Activated CD8-positive, alpha-beta T cell treated with anti-CD3 and anti-CD28 coated beads, Interleukin-2, amount 10 ng/mL, durations not matched to agents 7 days and 5 days (primary cell): Measurements from ENCODE around the gene RNF133. TPM values are rescaled to one million over a fixed set of nuclear protein-coding genes. Genes with fewer than 3 reads are reported as not detected.

Source experiments
- ATAC-seq: fragments of 150-1000 bp; cut with Tn5 transposase; one replicate; pipeline ENCODE4 v1.10.0; 2021; ENCODE audit warnings: moderate library complexity
- CTCF ChIA-PET: fragments of 350-600 bp; sonication (Branson Sonifier 250); formaldehyde crosslinking; loops from one replicate; lab custom pipeline; 2021; ENCODE audit warnings: antibody characterized with exemption; lab: Charles Lee
- POLR2A ChIA-PET: fragments of 350-600 bp; sonication (Branson Sonifier 250); formaldehyde crosslinking; loops from one replicate; lab custom pipeline; 2021; ENCODE audit warnings: antibody characterized with exemption; lab: Charles Lee
- DNase-seq: peaks from one replicate; pipeline ENCODE4 v3.0.0-alpha.2; 2020
- H3K27ac Mint-ChIP-seq: one replicate; pipeline ENCODE4 v1.8.0; 2021; ENCODE audit warnings: mild to moderate bottlenecking, mixed read lengths
- H3K27me3 Mint-ChIP-seq: one replicate; pipeline ENCODE4 v1.8.0; 2021; ENCODE audit warnings: low read depth, mixed read lengths
- H3K36me3 Mint-ChIP-seq: one replicate; pipeline ENCODE4 v1.8.0; 2021; ENCODE audit warnings: low read depth, mixed read lengths
- H3K4me1 Mint-ChIP-seq: one replicate; pipeline ENCODE4 v1.8.0; 2021; ENCODE audit warnings: low read depth, mixed read lengths
- H3K4me3 Mint-ChIP-seq: one replicate; pipeline ENCODE4 v1.8.0; 2021; ENCODE audit warnings: mild to moderate bottlenecking, mixed read lengths
- H3K9me3 Mint-ChIP-seq: one replicate; pipeline ENCODE4 v1.8.0; 2022; ENCODE audit warnings: mixed read lengths; ENCODE audit not compliant: insufficient read depth
- total RNA-seq, 2 experiments: library from RNA; stranded (reverse); gene quantifications; one replicate each; pipeline ENCODE4 v1.2.3, GENCODE V29; 2021

RNF133 gene
- total RNA-seq, 2 experiments from 2014 or later = not detected

- no peaks in the 10 kb centered on the region for H3K27me3 Mint-ChIP-seq
- H3K36me3 Mint-ChIP-seq = no peaks in the 10 kb centered on the region
- H3K27ac Mint-ChIP-seq = no peak overlapping the region
- CTCF ChIA-PET = no interaction called here
- no peaks in the 10 kb centered on the region for H3K4me1 Mint-ChIP-seq
- no peak overlapping the region for H3K4me3 Mint-ChIP-seq
- POLR2A ChIA-PET = no interaction called here
- no peak for ATAC-seq
- peaks cover 3% of the 10 kb centered on the region for H3K9me3 Mint-ChIP-seq
- DNase-seq = no peak
These were observed 35.2 kb downstream of the RNF133 start for GRCh38 chr7:122663733-122664132.

- Mint-ChIP-seq H3K27me3 (no peaks in the 10 kb centered on the region), H3K36me3 (no peaks in the 10 kb centered on the region), H3K4me3 (no peak overlapping the region), H3K9me3 (peaks cover 6% of the 10 kb centered on the region), H3K4me1 (no peaks in the 10 kb centered on the region), H3K27ac (no peak overlapping the region)
- DNase-seq = no peak
- CTCF ChIA-PET = no interaction called here
- POLR2A ChIA-PET = no interaction called here
- ATAC-seq = no peak
These were observed 40.1 kb downstream of the RNF133 start for GRCh38 chr7:122658856-122659255.

- DNase-seq (no peak), ATAC-seq (no peak)
- no peaks in the 10 kb centered on the region for H3K4me1 Mint-ChIP-seq
- H3K9me3 Mint-ChIP-seq = peaks cover 6% of the 10 kb centered on the region
- H3K36me3 Mint-ChIP-seq = no peaks in the 10 kb centered on the region
- H3K27ac Mint-ChIP-seq = no peak overlapping the region
- POLR2A ChIA-PET = no interaction called here
- H3K27me3 Mint-ChIP-seq = no peaks in the 10 kb centered on the region
- CTCF ChIA-PET = no interaction called here
- no peak overlapping the region for H3K4me3 Mint-ChIP-seq
These were observed 45.2 kb downstream of the RNF133 start for GRCh38 chr7:122653685-122654084.

GRCh38 chr7:122652876-122653275, 46.0 kb downstream of the RNF133 start:
- Mint-ChIP-seq H3K4me3 (no peak overlapping the region), H3K4me1 (no peaks in the 10 kb centered on the region), H3K27ac (no peak overlapping the region), H3K9me3 (peaks cover 6% of the 10 kb centered on the region), H3K27me3 (no peaks in the 10 kb centered on the region), H3K36me3 (no peaks in the 10 kb centered on the region)
- DNase-seq (no peak), ATAC-seq (no peak)
- ChIA-PET CTCF (no interaction called here), POLR2A (no interaction called here)

GRCh38 chr7:122651451-122651850, 47.5 kb downstream of the RNF133 start:
- ChIA-PET CTCF (no interaction called here), POLR2A (no interaction called here)
- no peak overlapping the region for H3K4me3 Mint-ChIP-seq
- H3K9me3 Mint-ChIP-seq = peaks cover 6% of the 10 kb centered on the region
- DNase-seq (no peak), ATAC-seq (no peak)
- no peak overlapping the region for H3K27ac Mint-ChIP-seq
- H3K4me1 Mint-ChIP-seq = no peaks in the 10 kb centered on the region
- H3K36me3 Mint-ChIP-seq = no peaks in the 10 kb centered on the region
- H3K27me3 Mint-ChIP-seq = no peaks in the 10 kb centered on the region

Other genes starting within 250 kb of the RNF133 start
- not detected for gene RNF148, start 3.8 kb upstream of the RNF133 start, total RNA-seq
- gene CADPS2, start 187.3 kb upstream of the RNF133 start, total RNA-seq = not detected